Urothelium cell line (cell line): ENCODE results near the gene RTP4.

Experiments used
- DNase-seq: peaks from one replicate; pipeline ENCODE4 v3.0.0; 2011; ENCODE audit warnings: low spot score, mixed read lengths
- FAIRE-seq: peaks from 2 replicates; lab custom pipeline; 2011; peaks lifted over from hg19 to GRCh38; lab: Jason Lieb, UNC

RTP4 gene

DNA sequence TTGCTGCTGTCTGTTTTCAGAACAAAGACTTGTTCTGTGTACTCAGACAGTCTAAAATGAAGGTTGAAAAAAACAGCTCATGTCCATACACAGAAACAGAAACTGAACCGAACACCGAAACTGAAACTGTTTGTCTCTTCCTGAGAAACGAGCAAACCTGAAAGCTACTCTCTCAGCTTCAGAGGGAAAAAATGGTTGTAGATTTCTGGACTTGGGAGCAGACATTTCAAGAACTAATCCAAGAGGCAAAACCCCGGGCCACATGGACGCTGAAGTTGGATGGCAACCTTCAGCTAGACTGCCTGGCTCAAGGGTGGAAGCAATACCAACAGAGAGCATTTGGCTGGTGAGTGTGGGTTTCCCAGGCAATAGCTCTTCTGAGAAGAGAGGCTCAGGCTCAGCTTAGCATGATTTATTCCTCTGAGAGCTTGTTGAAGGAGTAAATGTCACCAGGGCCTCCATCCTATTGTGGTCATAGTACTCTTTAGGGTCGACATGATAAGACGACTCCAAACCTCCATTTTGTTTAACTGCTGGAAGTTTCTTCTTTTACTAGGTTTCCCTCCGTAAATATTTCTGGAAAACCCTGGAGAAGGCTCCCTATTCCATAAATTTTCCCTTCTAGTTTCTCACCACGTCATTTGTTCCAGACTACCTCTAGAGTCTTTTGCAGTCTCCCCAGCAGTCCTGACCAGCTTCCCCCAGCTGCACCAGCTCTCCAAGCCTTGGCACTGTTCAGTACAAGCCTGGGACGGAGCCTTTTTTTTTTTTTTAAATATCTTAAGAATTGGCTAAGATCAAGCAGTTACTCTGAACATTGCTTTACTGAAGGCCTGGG is at the start of gene RTP4:
TSS of gene RTP4 (plus strand) at position 135 of the 838 bp plus-strand sequence. CDS start at position 192, 57 bp downstream.
- DNase-seq (peak; percentile 22), FAIRE-seq (no peak)

DNA sequence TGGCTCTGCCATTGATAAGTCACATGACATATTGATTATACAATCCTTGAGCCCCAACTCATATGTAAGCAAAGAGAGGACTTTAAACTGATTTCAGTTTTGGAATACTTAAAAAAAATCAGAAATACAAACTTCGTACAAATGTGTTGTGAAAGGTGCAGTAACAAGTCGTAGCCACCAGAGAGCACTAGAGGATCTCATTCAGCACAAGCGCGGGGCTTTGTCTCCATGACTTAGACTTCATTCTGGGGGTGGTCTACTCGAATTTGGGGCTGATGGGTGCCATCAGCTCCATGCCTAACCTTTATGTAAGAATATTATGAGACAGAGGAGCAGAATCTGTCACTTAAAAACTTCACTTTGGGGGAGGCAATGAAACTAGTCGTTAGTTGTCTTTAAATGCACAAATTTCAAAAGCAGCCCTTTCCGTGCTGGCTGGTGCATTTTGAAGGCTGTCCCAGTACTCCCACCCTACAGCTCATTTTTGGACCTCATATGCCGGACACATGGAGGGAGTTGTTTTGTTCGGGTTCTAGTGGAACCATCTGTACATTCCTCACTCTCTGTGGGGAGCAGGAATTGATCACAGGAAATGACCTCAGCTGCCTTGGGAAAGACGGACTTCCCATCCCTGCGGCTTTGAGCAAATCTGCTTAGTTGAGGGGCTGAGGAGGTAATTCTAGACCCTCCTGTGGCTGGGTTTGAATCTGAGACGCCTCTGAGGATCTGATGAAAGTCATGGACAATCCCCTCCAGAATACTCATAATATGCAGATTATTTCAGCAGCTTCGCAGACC is 49.2 kb upstream of the RTP4 start:
- peak; percentile 66 for DNase-seq
- FAIRE-seq: peak; percentile 52

DNA sequence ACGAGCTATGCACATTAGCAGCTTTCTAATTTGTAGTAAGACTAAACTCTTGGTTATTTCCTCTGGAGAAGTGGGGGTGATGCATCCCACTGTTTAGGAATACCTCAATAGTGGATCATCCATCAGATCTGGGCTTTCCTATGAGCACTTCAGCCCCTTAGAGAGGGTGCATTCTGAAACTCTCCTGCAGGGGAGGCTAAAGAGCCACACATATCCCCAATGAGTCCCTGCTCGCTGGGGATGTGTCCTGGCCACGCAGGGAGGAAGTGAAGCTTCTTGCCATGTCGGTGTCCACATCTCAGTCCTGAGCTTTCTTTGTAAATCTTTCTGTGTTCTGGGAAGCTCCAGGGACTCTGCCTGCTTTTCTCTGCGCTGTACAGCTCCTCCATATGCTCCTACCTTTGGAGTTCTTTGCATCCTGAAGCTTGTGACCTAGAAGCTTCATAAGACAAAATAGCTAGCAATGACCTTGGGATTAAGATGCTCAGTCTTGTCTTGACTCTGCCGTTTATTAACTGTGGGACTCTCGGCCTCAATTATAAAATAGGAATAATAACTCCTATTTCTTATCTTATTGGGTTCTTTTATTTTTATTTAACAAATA is 48.4 kb upstream of the RTP4 start:
- FAIRE-seq (no peak), DNase-seq (peak; percentile 67)

- DNase-seq (no peak), FAIRE-seq (no peak)
These were observed 46.4 kb upstream of the RTP4 start for GRCh38 chr3:187321766-187322165.

DNA sequence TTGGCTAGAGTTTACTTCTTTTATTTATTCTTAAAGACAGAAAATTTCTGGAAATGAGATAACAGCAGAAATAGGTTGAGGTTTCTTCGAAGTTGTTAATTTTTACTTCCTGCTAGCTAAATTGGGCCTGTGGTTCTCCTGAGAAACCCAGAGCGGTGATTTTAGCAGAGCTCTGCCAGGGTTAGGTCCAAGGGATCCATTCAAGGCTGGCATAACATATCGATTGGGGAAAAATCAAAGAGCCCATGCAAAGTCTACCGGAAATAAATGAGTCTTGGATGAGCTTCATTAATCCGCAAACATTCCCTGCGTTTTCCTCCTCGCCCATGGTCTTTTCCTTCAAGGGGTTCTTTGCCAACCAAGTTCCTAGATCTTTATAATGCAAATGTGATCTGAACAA is 45.9 kb upstream of the RTP4 start:
- FAIRE-seq (no peak), DNase-seq (no peak)

DNA sequence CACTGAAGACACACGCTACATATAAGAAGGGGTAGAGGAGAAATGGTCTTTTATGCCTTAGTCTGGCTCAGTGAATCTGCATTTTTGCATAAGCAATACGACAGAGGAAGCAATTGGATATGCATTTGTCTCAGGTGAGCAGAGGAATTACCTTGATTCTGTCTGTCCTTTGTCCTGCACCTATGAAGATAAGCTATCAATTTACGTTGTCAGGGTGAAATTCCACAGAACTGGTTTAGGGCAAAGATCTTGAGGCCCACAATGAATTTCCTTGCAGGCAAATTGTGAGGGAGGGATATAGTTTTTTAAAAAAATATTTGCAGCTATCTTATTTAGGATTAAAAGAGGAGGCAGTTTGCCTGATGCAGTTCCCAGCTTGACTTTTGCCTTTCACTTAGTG is 45.1 kb upstream of the RTP4 start:
- FAIRE-seq (no peak), DNase-seq (no peak)

GRCh38 chr3:187325632-187326031 is 42.6 kb upstream of the RTP4 start:
- no peak for FAIRE-seq
- no peak for DNase-seq

DNA sequence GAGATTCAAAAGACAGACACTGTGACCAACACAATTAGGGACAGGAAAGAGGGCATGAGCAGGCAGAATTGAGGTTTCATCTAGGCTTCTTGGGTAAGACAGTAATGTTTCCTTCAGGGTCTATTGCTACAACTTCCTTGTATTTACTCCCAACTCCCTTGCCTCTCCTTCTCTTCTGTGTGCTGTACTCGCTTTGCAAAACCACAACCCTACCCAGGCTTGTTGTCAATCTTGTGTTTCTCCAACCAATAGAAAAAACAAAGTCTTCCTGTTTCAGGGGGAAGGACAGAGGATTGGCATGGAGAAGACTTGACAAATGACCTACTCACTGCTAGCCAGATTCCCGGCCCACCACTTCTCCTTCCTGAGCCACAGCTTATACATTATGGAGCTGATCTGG is 40.3 kb upstream of the RTP4 start:
- DNase-seq (no peak), FAIRE-seq (no peak)

DNA sequence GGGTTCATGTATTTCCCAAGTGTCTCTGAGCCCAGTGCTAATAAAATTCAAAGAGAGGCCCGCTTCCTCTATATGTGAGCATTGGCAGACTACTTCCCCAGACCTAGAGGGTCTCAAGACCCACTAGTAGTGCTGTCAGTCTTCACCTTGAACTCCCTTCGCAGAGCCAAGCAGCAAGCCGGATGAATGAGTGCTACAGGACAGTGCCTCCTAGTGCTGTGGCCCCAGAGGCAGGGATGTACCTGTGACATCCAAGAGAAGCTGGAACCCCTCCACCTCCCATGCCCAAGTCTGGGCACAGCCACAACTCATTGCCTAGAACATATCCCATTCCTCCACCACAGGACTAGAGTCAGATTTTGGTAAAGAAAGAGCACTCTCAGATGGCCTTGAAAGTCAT is 39.5 kb upstream of the RTP4 start:
- FAIRE-seq: no peak

DNA sequence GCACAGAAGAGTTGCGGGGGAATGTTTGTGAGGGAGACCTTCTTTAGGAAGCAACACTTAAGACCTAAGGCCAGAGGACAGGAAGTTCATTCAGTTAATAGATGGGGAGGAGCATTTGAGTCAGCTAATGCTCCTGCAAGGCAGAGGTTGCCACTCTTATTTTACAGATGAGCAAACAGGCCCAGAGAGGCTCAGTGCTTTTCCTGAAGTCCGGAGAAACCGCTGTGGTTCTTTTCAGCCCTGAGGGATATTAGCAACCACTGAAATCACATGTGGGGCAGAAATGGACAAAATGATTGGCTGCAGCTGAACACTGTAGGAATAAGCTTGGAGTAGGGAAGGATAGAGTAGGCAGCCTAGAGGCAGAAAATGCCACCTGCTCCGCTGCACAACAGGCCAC is 33.3 kb upstream of the RTP4 start:
- DNase-seq: no peak
- FAIRE-seq: no peak

More for the DNA sequence above, 39.5 kb upstream of the RTP4 start:
- DNase-seq: no peak

- no peak for DNase-seq
- FAIRE-seq: no peak
These were observed 31.9 kb upstream of the RTP4 start for GRCh38 chr3:187336322-187336721.

GRCh38 chr3:187340578-187340977 is 27.6 kb upstream of the RTP4 start:
- no peak for FAIRE-seq

DNA sequence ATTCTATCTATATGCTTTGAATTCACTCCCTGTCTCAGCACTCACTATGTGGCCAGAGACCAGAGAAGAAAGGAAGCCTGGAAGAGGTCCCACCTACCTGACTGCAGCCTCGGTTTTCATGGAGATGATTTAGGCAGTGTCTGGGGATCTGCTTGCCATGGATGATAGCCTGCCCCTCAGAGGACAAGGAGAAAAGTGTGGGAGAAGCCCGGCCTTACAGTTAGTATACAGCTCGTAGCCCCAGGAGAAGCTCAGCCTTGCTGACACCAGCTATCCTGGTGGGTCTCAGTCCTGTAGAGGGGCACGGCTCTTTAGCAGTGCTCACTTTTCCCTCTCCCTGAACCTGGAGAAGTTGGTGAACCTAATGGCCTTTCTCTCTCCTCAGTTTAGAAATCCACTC is 25.9 kb upstream of the RTP4 start:
- DNase-seq (no peak), FAIRE-seq (no peak)

More at GRCh38 chr3:187340578-187340977, 27.6 kb upstream of the RTP4 start:
- DNase-seq: no peak

DNA sequence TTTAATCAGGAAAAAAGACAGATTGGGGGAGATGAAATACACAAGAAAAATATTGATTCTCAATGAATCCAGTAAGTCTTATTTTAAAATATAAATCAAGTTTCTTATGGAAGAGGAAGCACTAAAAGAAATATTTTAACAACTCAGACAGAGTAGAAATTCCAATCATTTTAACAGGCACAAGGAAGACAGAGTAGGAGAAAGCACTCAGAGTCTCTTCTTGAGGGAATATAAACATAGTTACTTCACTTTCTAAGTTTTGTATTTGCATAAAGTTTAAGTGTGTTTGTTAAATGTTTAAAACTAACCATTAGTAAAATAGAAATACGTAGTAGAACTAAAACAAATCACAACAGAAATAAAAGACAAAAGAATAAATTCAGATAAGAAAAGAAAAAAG is 24.5 kb upstream of the RTP4 start:
- DNase-seq (no peak), FAIRE-seq (no peak)

DNA sequence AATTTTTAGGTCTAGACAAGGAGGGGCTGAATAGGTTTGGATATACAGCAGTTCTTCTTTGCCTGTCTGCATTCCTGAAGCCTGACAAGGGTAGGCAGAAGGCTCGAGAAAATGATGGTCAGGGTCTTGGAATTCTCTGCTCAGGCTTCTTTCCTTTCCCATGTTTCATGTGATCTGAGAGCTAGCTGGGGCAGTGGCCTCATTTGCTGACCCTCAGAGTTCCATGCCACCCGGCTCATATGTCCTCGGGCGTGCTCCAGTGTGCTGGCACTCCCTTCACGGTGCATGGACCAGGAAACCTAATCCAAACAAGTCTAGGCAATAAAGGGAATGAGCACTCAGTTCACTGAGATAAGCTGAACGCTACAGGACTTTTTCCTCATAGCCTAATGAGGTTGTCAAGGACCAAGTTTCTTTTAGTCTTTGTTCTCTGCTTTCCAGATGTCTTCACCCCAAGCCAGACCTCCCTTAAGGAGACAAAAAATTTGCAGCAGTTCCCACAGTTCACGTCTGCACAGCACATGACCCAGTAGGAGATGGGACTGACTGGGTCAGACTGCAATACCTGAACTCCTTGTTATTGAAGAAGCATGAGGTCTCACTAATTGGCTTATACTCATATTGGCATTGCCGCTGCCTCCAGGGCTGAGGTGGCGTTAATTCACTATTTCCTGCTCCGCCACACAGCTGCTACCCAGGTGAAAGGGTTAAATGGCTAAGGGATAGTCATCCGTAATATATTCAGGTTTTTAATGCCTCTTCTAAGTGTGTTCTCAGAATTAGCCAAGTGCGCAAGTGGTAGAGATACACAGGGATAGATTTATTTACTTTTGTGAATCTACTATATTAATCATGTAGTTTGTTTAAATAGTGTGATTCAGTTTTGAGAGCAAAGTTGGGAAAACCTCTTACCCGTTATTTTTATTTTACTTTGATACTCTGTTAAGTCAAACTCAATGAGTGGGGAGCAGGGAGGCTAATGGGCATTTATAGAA is 15.3 kb upstream of the RTP4 start:
- DNase-seq: no peak

DNA sequence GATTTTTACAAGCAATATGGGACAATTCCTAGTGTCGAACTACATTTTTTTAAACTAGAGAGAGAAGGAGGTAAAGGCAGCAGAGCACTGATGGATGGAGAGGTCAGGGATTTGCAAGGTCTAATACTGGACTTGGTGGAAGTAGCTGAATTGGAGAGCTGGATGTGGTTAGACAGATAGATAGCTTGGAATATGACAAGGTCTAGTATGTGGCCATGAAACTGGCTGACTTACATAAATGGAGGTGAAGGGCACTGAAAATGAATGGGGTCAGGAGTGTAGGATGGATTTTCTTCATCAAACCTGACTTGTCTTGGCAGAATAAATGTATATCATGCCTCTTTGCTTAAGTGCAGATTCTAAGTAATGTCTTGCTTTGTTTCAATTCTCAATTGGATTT is 10.1 kb upstream of the RTP4 start:
- DNase-seq: no peak
- no peak for FAIRE-seq

More for the DNA sequence above, 15.3 kb upstream of the RTP4 start:
- no peak for FAIRE-seq

DNA sequence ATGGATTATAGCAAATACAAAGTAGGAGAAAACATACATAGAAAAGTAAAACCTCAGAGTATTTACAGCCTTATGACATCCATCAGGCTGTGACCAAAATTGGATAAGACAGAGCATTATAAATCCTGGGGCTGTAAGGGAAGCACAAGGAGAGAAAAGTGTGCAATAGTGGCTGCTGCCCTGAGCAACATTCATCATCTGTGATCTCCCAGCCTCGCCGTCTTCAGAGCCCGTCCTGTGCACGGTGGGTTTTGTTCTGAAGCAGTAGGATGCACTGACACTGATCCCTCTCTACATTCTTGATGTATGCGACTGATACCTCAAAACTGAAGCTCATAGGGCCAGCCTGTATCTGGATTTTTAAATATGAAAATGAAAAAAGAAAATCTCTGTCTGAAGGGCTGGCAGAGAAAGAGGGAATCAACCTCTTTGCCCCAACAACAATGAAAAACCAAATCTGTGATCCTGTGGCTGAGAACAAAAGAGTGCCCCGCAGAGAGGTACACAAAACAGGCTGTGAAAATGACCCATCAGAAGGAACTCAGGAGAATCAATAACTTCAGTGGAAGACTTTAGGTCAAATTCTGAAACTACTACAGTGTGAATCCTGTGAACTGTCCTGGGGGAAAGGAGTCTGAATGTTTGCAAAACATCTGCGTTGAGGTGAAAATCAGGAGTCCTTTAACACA is 8.2 kb upstream of the RTP4 start:
- FAIRE-seq (no peak), DNase-seq (no peak)

- FAIRE-seq (no peak), DNase-seq (no peak)
These were observed 7.6 kb upstream of the RTP4 start for GRCh38 chr3:187360596-187360995.

DNA sequence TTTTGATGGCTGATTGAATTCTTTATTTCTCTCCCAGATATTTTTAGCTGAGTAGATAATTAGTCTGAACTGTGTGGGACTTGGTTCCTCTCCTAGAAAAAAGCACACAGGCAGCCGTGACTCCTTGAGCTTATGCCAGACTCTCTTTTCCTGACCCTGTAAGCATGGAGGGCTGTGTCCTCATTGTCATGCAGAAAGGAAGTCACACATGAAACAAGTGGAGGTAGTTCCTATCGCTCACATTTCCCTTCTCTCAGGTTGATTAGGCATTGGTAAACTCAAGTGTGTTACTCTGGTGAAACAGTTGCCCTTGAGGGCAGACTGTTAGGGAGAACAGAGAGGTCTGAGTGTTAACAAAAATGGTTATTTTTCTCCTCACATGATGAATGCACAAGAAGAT is 6.3 kb upstream of the RTP4 start:
- DNase-seq: no peak
- no peak for FAIRE-seq
